GM08714 (cell line): ENCODE measurements around the gene NDUFV3.
"Not testable (repeated sequence)": the region's sequence is repeated elsewhere in the genome, so short reads cannot be mapped to it uniquely, and the experiment has no call there.

Experiments
- H3K4me3 ChIP-seq: fragments of 200-500 bp; sonication (Bioruptor generic); 2 replicates; pipeline ENCODE4 v1.5.1; 2014; ENCODE audit warnings: mild to moderate bottlenecking, low read length, inconsistent platforms
- ZNF274 ChIP-seq: IDR thresholded peaks from 2 replicates; pipeline ENCODE4 v1.6.1; 2012; ENCODE audit warnings: mild to moderate bottlenecking, low read depth, low read length

The NDUFV3 gene

DNA sequence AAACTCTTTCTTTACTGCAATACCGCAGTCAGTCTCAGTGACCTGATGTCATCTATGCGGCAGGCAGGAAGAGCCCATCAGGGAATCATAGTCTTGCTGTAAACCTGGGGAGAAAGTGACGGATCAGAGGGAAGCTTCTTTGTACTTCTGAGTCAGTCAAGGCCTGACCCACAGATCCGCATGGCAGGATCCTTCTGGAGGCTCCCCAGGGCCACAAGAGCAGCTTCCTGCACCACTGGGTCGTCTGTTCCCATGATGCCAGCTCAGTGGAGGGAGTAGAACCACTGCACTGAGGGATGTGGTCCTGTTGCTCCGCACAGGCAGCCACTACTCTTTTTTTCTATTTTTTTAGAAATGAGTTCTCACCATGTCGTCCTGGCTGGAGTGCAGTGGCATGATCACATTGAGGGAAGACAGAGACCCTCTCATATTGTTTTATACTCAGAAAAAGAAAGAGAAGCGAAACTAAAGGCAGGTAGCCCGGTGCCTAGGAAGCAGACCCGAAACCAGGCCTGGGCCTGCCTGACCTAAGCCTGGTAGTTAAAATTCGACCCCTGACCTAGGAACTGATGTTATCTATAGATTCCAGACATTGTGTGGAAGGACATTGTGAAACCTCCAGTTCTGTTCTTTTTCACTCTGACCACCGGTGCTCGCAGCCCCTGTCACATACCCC lies 38.6 kb downstream of the NDUFV3 start:
- H3K4me3 ChIP-seq = no peak overlapping the region
- no peak for TF ChIP-seq ZNF274

DNA sequence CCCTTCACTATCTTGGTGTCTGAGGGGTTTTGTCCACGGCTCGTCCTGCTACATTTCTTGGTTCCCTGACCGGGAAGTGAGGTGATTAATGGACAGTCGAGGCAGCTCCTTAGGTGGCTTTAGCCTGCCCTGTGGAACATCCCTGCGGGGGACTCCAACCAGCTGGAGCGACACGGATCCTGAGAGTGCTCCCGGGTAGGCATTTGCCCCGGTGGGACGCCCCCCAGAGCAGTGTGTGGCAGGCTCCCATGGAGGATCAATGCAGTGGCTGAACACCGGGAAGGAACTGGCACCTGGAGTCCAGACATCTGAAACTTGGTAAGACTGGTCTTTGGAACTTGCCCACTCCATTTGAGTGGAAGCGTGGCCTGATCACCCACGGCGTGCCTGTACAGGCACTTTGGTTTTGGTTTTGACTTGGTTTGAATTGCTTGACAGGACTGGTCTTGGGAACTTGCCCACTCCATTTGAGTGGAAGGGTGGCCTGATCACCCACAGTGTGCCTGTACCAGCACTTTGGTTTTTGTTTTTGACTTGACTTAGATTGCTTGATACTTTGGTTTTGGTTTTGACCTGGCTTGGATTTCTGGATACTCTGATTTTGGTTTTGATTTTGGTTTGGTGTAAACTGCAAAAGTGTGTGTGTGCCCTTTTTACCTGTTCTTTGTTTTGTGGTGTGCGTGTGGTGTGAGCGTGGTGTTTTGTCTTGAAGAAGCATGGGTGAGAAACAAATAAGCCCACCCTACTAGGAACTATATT lies 39.4 kb downstream of the NDUFV3 start:
- not testable (repeated sequence) for H3K4me3 ChIP-seq

DNA sequence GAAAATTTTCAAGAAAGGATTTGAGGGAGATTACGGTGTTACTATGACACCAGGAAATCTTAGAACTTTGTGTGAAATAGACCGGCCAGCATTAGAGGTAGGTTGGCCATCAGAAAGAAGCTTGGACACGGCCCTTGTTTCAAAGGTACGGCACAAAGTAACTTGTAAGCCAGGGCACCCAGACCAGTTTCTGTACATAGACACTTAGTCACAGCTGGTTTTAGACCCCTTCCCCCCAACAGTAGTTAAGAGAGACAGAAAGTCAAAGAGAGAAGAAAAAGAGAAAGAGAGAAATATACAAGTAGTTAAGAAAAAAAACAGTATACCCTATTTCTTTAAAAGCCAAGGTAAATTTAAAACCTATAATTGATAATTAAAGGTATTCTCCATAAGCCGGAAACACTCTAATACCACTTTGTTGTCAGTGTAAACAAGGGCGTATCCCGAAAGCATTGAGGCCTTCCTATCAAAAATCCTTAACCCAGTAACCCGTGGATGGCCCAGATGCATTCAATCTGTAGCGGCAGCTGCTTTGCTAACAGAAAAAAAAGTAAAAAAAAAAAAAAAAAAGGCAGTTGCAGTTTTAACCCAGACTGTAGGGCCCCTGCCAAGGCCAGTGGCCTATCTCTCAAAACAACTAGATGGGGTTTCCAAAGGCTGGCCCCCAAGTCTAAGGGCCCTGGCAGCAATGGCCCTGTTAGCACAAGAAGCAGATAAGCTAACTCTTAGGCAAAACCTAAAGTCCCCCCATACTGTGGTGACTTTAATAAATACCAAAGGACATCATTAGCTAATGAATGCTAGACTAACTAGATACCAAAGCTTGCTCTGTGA lies 40.2 kb downstream of the NDUFV3 start:
- not testable (repeated sequence) for H3K4me3 ChIP-seq

DNA sequence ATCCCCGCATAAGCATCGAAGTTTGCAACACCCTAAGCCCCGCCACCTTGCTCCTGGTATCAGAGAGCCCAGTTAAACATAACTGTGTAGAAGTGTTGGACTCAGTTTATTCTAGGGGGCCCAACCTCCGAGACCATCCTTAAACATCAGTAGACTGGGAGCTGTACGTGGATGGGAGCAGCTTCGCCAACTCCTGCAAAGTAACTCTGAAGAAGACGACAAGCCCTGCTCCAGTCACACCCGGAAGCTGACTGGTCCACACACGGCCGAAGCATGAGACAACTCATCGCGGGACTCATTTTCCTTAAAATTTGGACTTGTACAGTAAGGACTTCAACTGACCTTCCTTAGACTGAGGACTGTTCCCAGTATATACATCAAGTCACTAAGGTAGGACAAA lies 40.9 kb downstream of the NDUFV3 start:
- not testable (repeated sequence) for H3K4me3 ChIP-seq

DNA sequence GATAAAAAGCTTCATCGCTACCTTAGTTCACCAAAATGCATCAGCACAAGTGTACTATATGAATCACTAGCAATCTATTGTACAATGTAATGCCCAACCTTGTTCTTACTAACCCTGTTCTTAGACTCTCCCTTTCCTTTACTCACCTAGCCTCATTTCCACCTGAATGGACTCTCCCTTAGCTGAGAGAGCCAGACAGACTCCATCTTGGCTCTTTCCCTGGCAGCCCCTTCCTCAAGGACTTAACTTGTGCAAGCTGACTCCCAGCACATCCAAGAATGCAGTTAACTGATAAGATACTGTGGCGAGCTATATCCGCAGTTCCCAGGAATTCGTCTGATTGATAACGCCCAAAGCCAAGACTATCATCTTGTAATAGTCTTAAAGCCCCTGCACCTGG lies 43.3 kb downstream of the NDUFV3 start:
- H3K4me3 ChIP-seq = not testable (repeated sequence)

DNA sequence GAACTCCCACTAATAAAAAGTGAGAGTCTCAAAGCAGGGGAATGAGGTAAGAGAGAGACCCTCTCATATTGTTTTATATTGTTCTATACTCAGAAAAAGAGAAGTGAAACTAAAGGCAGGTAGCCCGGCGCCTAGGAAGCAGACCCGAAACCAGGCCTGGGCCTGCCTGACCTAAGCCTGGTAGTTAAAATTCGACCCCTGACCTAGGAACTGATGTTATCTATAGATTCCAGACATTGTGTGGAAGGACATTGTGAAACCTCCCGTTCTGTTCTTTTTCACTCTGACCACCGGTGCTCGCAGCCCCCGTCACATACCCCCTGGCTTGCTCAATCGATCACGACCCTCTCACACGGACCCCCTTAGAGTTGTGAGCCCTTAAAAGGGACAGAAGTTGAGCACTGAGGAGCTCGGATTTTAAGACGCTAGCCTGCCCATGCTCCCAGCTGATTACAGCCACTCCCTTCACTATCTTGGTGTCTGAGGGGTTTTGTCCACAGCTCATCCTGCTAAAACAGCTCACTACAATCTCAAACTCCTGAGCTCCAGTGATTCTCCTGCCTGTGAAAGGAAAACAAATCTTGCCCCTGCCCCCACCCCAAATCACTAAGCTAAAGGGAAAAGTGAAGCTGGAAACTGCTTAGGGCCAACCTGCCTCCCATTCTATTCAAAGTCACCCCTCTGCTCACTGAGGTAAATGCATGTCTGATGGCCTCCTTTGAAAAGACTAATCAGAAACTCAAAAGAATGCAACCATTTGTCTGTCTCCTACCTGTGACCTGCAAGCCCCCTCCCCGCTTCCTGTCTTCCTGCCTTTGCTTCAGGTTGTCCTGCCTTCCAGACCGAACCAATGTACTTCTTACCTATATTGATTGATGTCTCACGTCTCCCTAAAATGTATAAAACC lies 44.2 kb downstream of the NDUFV3 start:
- not testable (repeated sequence) for H3K4me3 ChIP-seq

DNA sequence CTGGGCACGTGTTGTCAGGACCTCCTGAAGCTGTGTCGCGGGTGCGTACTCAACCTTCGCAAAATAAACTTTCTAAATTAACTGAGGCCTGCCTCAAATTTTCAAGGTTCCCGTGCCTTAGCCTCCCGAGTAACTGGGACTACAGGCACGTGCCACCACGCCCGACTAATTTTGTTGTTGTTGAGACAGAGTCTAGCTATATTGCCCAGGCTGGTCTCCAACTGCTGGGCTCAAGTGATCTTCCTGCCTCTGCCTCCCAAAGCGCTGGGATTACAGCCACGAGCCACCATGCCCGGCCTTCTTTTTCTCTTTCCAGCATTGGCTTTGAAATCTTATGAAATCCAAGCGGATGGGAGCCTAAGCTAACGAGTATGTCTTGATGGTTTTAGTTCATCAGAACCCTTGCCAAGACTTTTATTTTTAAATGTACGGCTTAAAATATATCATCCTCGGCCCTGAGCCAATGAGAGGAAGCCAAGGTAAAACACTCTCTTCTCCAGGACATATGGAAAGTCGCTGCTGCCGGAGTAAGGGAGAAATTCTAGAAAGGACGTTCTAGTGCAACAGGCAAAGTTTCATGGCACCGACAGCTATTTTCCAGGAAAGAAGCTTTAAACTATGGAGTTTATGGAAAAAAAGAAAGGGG lies 45.0 kb downstream of the NDUFV3 start:
- H3K4me3 ChIP-seq = no peak overlapping the region
- no peak for TF ChIP-seq ZNF274

DNA sequence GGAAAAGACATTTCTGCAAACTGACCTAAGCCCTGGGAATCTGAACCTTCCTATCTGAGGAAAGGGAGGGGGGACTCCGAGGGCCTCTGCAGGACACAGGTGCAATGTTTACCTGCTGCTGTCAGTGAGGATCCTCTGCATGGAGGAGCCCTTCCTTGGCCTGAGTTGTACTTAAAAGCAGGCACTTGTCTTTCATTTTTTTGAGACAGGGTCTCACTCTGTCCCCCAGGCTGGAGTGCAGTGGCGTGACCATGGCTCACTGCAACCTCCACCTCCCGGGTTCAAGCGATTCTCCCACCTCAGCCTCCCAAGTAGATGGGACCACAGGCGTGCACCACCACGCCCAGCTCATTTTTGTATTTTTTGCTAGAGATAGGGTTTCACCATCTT lies 45.5 kb downstream of the NDUFV3 start:
- not testable (repeated sequence) for H3K4me3 ChIP-seq

DNA sequence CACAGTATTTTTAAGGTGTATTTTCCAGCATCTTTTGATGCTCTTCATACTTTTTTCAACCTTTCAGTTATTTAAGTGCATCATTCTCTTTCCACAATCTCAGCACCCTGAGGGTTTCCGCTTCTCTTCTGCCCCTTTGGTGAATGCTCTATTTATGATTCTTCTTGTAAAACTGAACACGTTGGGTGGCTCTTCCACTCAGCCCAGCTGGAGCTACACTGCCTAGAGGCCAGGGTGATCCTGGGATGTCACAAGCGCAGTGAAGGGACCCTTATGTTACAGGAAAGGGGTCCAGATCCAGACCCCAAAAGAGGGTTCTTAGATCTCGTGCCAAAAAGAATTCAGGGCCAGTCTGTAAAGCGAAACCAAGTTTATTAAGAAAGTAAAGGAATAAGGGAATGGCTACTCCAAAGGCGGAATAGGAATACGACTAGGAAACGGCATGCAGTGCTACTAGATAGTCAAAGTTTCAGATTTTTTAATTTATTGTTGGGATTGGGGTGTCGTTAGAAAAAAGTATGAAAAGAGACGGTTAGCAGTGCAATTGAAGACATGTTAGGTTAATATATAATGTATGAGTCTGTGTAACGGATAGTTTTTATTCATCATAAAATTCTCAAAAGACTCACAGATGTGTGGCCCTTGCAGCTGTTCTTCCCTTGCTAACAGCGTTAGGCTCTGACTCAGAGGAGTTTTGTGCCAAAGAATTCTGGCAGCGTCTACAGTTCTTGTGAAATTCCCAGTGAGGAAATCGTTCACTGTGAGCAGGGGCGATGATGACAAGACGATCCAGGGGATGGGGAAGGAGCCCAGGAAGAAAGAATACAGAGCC lies 46.7 kb downstream of the NDUFV3 start:
- TF ChIP-seq ZNF274 = no peak
- no peak overlapping the region for H3K4me3 ChIP-seq

DNA sequence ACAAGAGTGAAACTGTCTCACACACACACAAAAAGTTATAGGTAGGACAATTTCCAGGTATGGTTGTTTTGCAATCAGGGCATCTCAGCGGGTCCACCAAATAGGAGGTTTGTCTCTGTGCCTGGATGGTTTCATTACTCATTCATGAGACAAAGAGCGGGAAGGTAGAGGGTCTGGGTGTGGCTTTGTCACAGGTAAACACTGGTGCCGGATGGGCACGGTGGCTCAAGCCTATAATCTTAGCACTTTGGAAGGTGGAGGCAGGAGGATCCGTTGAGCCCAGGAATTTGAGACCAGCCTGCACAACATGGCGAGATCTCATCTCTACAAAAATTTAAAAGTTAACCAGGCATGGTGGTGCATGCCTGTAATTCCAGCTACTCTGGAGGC lies 48.6 kb downstream of the NDUFV3 start:
- no peak overlapping the region for H3K4me3 ChIP-seq
- TF ChIP-seq ZNF274 = no peak

DNA sequence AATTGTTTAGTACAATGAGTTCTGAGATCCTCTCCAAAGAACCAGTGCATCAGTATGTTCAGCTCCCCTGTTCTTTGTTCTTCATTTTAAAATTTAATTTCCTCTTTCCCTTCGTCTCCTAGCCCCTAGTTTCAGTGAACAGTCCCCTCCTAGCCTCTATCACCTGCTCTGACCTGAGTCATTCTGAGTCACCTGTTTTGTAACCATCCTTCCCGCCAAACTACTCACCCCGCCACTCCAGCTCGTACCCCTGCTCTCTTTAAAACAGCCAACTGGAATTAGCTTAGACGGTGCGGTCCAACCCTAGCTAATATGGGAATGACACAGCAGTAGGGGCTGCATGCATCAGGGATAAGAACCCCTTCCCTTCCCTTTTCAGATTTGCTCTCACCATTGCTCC lies 49.1 kb downstream of the NDUFV3 start:
- TF ChIP-seq ZNF274 = no peak
- no peak overlapping the region for H3K4me3 ChIP-seq

DNA sequence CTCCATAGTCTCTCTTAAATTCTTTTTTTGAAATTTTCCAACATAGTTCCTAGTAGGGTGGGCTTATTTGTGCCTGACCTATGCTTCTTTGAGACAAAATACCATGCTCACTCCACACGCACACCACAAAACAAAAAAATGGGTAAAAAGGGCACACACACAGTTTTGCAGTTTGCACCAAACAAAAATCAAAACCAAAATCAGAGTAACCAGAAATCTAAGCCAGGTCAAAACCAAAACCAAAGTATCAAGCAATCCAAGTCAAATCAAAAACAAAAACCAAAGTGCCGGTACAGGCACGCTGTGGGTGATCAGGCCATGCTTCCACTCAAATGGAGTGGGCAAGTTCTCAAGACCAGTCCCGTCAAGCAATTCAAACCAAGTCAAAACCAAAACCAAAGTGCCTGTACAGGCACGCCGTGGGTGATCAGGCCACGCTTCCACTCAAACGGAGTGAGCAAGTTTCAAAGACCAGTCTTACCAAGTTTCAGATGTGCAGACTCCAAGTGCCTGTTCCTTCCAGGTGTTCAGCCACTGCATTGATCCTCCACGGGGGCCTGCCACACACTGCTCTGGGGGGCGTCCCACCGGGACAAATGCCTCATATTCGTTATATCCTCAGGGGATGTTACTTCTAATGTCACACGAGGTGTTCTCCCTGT lies 56.1 kb downstream of the NDUFV3 start:
- H3K4me3 ChIP-seq = not testable (repeated sequence)

DNA sequence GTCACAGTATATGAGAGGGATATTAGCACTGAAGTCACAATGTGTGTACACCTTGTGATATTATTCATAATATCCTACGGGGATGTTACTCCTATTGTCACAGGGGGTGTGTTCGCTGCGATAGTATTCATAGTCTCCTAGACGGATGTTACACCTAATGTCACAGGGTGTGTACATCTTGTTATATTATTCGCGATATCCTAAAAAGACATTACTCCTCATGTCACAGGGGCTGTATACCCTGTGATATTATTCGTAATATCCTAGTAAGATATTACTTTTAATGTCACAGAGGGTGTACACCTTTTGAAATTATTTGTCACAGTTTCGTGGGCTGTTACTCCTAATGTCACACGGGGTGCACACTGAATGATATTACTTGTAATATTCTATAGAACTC lies 58.1 kb downstream of the NDUFV3 start:
- H3K4me3 ChIP-seq = not testable (repeated sequence)
